Activated CD8-positive, alpha-beta T cell treated with anti-CD3 and anti-CD28 coated beads, Interleukin-2, amount 10 ng/mL, durations not matched to agents 7 days and 5 days (primary cell): Measurements from ENCODE around the gene CNTN4. TPM values are rescaled to one million over a fixed set of nuclear protein-coding genes. Genes with fewer than 3 reads are reported as not detected.

Experiments used
- ATAC-seq: fragments of 150-1000 bp; cut with Tn5 transposase; one replicate; pipeline ENCODE4 v1.10.0; 2021; ENCODE audit warnings: moderate library complexity
- CTCF ChIA-PET: fragments of 350-600 bp; sonication (Branson Sonifier 250); formaldehyde crosslinking; loops from one replicate; lab custom pipeline; 2021; ENCODE audit warnings: antibody characterized with exemption; lab: Charles Lee
- POLR2A ChIA-PET: fragments of 350-600 bp; sonication (Branson Sonifier 250); formaldehyde crosslinking; loops from one replicate; lab custom pipeline; 2021; ENCODE audit warnings: antibody characterized with exemption; lab: Charles Lee
- DNase-seq: peaks from one replicate; pipeline ENCODE4 v3.0.0-alpha.2; 2020
- H3K27ac Mint-ChIP-seq: one replicate; pipeline ENCODE4 v1.8.0; 2021; ENCODE audit warnings: mild to moderate bottlenecking, mixed read lengths
- H3K27me3 Mint-ChIP-seq: one replicate; pipeline ENCODE4 v1.8.0; 2021; ENCODE audit warnings: low read depth, mixed read lengths
- H3K36me3 Mint-ChIP-seq: one replicate; pipeline ENCODE4 v1.8.0; 2021; ENCODE audit warnings: low read depth, mixed read lengths
- H3K4me1 Mint-ChIP-seq: one replicate; pipeline ENCODE4 v1.8.0; 2021; ENCODE audit warnings: low read depth, mixed read lengths
- H3K4me3 Mint-ChIP-seq: one replicate; pipeline ENCODE4 v1.8.0; 2021; ENCODE audit warnings: mild to moderate bottlenecking, mixed read lengths
- H3K9me3 Mint-ChIP-seq: one replicate; pipeline ENCODE4 v1.8.0; 2022; ENCODE audit warnings: mixed read lengths; ENCODE audit not compliant: insufficient read depth
- total RNA-seq, 2 experiments: library from RNA; stranded (reverse); gene quantifications; one replicate each; pipeline ENCODE4 v1.2.3, GENCODE V29; 2021

The CNTN4 gene
- total RNA-seq, 2 experiments from 2014 or later = not detected

DNA sequence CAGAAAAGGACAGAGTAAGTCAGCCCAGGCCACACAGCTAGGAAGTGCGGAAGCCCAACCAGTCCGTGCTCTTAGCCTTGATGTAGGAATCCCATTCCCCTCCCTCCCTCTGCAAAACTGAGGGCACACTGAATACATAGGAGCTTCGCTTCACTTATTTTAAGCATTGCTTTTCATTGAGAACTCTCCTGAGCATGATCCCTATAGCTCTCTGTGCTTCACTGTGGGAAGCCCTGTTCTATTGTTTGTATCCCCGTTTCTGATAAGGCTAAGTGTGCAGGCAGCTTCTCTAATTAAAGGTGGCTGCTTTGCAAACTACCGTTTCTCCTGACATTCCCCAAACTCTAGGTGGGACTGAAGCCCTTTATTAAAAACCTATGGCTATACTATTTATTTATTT lies 981.6 kb downstream of the CNTN4 start:
- ChIA-PET POLR2A (no interaction called here), CTCF (no interaction called here)
- Mint-ChIP-seq H3K27me3 (no peaks in the 10 kb centered on the region), H3K27ac (no peak overlapping the region), H3K9me3 (no peaks in the 10 kb centered on the region), H3K36me3 (no peaks in the 10 kb centered on the region), H3K4me1 (no peaks in the 10 kb centered on the region), H3K4me3 (no peak overlapping the region)
- ATAC-seq (no peak), DNase-seq (no peak)

GRCh38 chr3:3081381-3082233 lies 982.9 kb downstream of the CNTN4 start:
- CTCF ChIA-PET = no interaction called here
- Mint-ChIP-seq H3K36me3 (no peaks in the 10 kb centered on the region), H3K27ac (no peak overlapping the region), H3K9me3 (no peaks in the 10 kb centered on the region), H3K4me3 (no peak overlapping the region), H3K27me3 (no peaks in the 10 kb centered on the region), H3K4me1 (no peaks in the 10 kb centered on the region)
- POLR2A ChIA-PET = interaction anchor here (0.6 kb wide), 1 partner anchor 162 kb away, joined by 4 read pairs; no protein-coding TSS in a partner anchor
- DNase-seq (no peak), ATAC-seq (no peak)

DNA sequence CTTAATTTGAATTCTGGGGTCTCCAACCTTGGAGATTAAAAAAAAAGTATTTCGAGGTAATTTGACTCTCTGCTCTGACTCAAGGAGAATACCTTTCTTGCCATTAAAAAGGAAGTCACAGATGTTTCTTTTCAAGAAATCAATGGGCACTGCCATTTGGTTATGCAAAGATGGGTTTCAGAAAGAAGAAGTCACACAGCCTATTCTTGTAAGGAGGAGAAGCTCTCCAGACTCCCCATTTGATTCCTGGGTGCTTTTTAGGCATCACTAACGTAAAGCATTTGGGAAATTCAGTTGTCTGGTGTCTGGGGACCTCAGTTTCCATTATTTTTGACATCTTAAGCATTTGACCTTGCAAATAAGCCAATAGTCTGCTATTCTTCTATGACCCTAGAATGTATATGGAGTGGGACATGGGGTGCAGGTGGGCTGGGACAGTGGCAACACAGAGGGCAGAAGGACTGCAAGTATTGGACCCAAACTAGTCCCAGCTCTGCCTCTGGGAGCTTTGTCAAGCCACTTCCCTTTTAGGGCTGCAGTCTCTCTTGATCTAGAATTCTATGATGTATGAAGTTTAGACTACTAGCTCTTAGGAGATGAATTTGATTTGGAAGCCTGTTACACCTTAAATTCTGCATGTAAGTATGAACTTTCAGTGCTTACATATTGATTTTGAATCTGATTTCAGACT lies 983.7 kb downstream of the CNTN4 start:
- ATAC-seq (no peak), DNase-seq (no peak)
- CTCF ChIA-PET = no interaction called here
- Mint-ChIP-seq H3K4me1 (no peaks in the 10 kb centered on the region), H3K27ac (no peak overlapping the region), H3K27me3 (no peaks in the 10 kb centered on the region), H3K36me3 (no peaks in the 10 kb centered on the region), H3K4me3 (no peak overlapping the region), H3K9me3 (no peaks in the 10 kb centered on the region)
- POLR2A ChIA-PET = no interaction called here

- Mint-ChIP-seq H3K4me3 (no peak overlapping the region), H3K36me3 (no peaks in the 10 kb centered on the region), H3K4me1 (no peaks in the 10 kb centered on the region), H3K27me3 (no peaks in the 10 kb centered on the region), H3K9me3 (no peaks in the 10 kb centered on the region), H3K27ac (no peak overlapping the region)
- DNase-seq (no peak), ATAC-seq (no peak)
- POLR2A ChIA-PET = no interaction called here
- CTCF ChIA-PET = interaction anchor here (1.1 kb wide), 1 partner anchor 36 kb away, joined by 3 read pairs; no protein-coding TSS in a partner anchor
Measured at GRCh38 chr3:3084890-3085289, 986.2 kb downstream of the CNTN4 start.

DNA sequence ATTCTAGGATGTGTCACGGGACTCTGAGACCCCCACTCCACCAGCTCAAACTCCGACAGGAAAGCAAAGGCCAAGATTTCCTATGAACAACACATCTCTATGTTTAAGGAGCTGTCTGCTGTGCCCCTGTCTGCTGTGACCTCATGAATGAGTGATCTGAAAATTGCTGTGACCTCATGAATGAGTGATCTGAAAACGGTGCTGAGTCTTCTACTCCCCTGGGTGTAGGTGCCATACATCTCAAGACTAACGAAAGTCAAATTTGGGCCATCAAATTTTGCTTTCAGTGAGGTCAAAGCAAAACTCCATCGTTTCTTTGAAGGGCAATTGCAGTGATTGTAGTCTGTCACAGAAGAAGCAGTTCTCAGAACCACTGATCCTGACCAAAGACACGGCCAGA lies 987.1 kb downstream of the CNTN4 start:
- no peak for ATAC-seq
- H3K36me3 Mint-ChIP-seq = no peaks in the 10 kb centered on the region
- no peak for DNase-seq
- CTCF ChIA-PET = interaction anchor here (1.1 kb wide), 1 partner anchor 37 kb away, joined by 3 read pairs; no protein-coding TSS in a partner anchor
- H3K27ac Mint-ChIP-seq = no peak overlapping the region
- H3K4me3 Mint-ChIP-seq = no peak overlapping the region
- H3K9me3 Mint-ChIP-seq = no peaks in the 10 kb centered on the region
- no peaks in the 10 kb centered on the region for H3K27me3 Mint-ChIP-seq
- H3K4me1 Mint-ChIP-seq = no peaks in the 10 kb centered on the region
- POLR2A ChIA-PET = no interaction called here

DNA sequence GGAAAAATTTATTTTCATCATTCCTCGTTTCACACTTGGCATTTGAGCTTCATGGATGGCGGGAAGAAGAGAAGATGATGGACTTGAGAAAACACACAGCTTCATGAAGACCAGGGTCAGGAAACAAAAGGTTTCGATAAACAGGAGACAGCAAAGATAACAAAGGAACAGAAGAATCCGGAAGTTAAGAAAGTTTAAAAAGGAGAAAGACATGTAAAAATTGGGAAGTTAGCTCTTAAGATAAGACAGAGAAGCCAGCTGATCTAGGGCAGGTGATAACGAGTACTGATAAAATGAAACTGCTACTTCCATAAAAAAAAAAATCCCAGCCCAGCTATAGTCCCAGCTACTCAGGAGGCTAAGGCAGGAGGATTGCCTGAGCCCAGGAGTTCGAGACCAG lies 987.6 kb downstream of the CNTN4 start:
- no peak for ATAC-seq
- DNase-seq = no peak
- Mint-ChIP-seq H3K4me1 (no peaks in the 10 kb centered on the region), H3K4me3 (no peak overlapping the region), H3K9me3 (no peaks in the 10 kb centered on the region), H3K27me3 (no peaks in the 10 kb centered on the region), H3K27ac (no peak overlapping the region), H3K36me3 (no peaks in the 10 kb centered on the region)
- ChIA-PET POLR2A (no interaction called here), CTCF (no interaction called here)

- H3K27me3 Mint-ChIP-seq = no peaks in the 10 kb centered on the region
- no peaks in the 10 kb centered on the region for H3K9me3 Mint-ChIP-seq
- no peak overlapping the region for H3K27ac Mint-ChIP-seq
- H3K4me1 Mint-ChIP-seq = no peaks in the 10 kb centered on the region
- ChIA-PET CTCF (no interaction called here), POLR2A (no interaction called here)
- H3K4me3 Mint-ChIP-seq = no peak overlapping the region
- ATAC-seq (no peak), DNase-seq (no peak)
- no peaks in the 10 kb centered on the region for H3K36me3 Mint-ChIP-seq
Measured at GRCh38 chr3:3087279-3087678, 988.6 kb downstream of the CNTN4 start.

DNA sequence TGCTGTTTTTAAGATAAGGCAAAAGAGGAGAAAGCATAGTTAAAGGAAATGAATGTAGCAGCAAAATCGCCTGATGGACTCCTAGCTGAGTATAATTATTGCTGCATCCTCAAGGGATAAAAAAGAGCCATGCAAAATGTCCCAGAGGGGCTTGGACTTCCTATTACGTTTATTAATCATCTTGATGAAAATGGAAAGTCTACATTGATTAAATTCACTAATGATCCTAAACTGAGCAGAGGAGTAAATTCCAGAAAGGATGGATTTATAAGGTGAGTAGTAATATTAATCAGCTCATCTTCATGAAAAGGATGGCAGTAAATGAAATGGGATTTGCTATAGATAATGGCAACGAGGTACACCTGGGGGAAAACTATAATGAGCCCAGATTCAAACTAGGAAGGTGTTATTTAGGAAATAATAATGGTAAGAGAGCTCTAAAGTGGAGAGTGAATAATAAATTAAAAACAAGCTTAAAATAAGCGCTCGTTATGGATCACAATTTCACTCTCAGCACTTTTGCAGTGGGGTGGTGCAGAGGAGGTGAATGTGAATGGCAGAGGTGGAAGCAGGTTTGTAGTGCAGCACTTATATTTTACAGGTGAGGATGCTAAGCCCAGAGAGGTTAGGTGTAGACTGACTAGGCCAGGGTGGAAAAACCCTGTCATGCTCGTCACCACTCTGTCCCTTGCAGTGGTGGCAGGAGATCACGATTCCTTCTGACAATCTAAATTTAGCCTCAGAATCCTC lies 989.2 kb downstream of the CNTN4 start:
- H3K27me3 Mint-ChIP-seq = no peaks in the 10 kb centered on the region
- H3K4me3 Mint-ChIP-seq = no peak overlapping the region
- ATAC-seq (no peak), DNase-seq (no peak)
- CTCF ChIA-PET = no interaction called here
- POLR2A ChIA-PET = no interaction called here
- no peaks in the 10 kb centered on the region for H3K9me3 Mint-ChIP-seq
- no peaks in the 10 kb centered on the region for H3K36me3 Mint-ChIP-seq
- H3K4me1 Mint-ChIP-seq = no peaks in the 10 kb centered on the region
- no peak overlapping the region for H3K27ac Mint-ChIP-seq

DNA sequence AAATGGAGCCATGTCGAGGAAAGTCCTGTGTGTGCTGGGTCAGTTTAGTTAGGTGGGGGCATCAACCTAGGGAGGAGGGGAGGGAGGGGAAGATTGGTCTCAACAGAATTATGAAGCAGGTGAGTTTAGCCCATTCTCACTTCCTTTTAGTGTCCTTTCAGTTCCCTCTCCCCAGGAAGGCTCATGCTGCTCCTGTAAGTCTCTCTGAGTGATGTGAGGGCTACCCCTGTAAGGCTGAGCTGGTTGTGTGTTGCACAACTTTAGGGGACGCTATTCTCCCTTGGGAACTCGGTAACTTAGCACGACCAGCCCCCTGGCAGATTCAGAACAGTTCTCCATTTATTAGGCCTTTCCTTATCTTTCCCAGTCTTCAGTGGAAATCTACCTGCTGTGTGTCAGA lies 990.4 kb downstream of the CNTN4 start:
- no peaks in the 10 kb centered on the region for H3K4me1 Mint-ChIP-seq
- ATAC-seq (no peak), DNase-seq (no peak)
- H3K4me3 Mint-ChIP-seq = no peak overlapping the region
- ChIA-PET POLR2A (no interaction called here), CTCF (no interaction called here)
- no peak overlapping the region for H3K27ac Mint-ChIP-seq
- H3K36me3 Mint-ChIP-seq = no peaks in the 10 kb centered on the region
- H3K27me3 Mint-ChIP-seq = no peaks in the 10 kb centered on the region
- H3K9me3 Mint-ChIP-seq = no peaks in the 10 kb centered on the region

DNA sequence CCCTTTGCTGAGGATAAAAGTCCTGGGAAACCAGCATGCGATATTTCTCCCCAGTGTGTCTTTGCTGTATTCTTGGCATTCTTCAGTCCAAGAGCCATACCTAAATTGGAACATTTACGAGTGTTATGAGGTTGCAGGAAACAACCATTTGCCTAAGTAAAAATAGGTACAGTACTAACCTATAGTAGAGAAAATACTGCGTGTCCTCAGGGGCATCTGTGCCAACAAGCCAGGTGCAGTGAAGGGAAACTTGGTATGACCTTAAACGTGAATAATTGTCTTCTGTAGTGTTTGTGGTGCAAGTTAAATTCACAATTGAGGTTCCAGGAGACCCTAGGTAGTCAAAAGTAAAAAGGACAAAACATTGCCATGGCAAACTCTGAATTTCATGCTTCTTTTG lies 999.3 kb downstream of the CNTN4 start:
- POLR2A ChIA-PET = no interaction called here
- CTCF ChIA-PET = no interaction called here
- Mint-ChIP-seq H3K27ac (no peak overlapping the region), H3K4me1 (no peaks in the 10 kb centered on the region), H3K4me3 (no peak overlapping the region), H3K9me3 (no peaks in the 10 kb centered on the region), H3K27me3 (no peaks in the 10 kb centered on the region), H3K36me3 (no peaks in the 10 kb centered on the region)
- ATAC-seq (no peak), DNase-seq (no peak)

- CTCF ChIA-PET = no interaction called here
- Mint-ChIP-seq H3K27me3 (peaks cover 3% of the 10 kb centered on the region), H3K36me3 (no peaks in the 10 kb centered on the region), H3K4me1 (no peaks in the 10 kb centered on the region), H3K27ac (no peak overlapping the region), H3K4me3 (no peak overlapping the region), H3K9me3 (no peaks in the 10 kb centered on the region)
- DNase-seq (no peak), ATAC-seq (no peak)
- POLR2A ChIA-PET = no interaction called here
Measured at GRCh38 chr3:3101660-3102458, 1003.2 kb downstream of the CNTN4 start.
